ENCODE measurements around the gene L3MBTL4. TPM values are rescaled to one million over a fixed set of nuclear protein-coding genes. Genes with fewer than 3 reads are reported as not detected.
A peak's percentile ranks its signal among the peaks of the same experiment; 100 is the strongest.

The L3MBTL4 gene
- total RNA-seq, 2 donors from 2014 or later = 10.9 to 11.2 TPM

- H3K36me3 ChIP-seq (replicated peaks in 1 of 2; ENCODE audit: insufficient read depth in 1 of 2, low read depth in 2 of 2) = no peaks in the 10 kb centered on the region
- H3K4me3 ChIP-seq = no peak overlapping the region
- TF ChIP-seq POLR2A (IDR thresholded peaks at IDR 0.05) = no peak
- no peak for TF ChIP-seq CTCF (IDR thresholded peaks at IDR 0.05)
- no peaks in the 10 kb centered on the region for H3K27me3 ChIP-seq
- intact Hi-C loops (cut with DNase I) = no loop called here
- no peaks in the 10 kb centered on the region for H3K9me3 ChIP-seq
- WGBS, 2 donors = 78% methylated on average over 3 of the region's 3 CpGs
- H3K4me1 ChIP-seq = no peaks in the 10 kb centered on the region
- ATAC-seq (no peak), DNase-seq (no peak)
- H3K27ac ChIP-seq = no peak overlapping the region
Measured at GRCh38 chr18:5918205-5918858, 496.4 kb downstream of the L3MBTL4 start.

GRCh38 chr18:5914951-5915350 is 499.8 kb downstream of the L3MBTL4 start:
- ATAC-seq (no peak), DNase-seq (no peak)
- Histone ChIP-seq H3K36me3 (replicated peaks in 1 of 2; ENCODE audit: insufficient read depth in 1 of 2, low read depth in 2 of 2) (no peaks in the 10 kb centered on the region), H3K4me1 (no peaks in the 10 kb centered on the region), H3K27ac (no peak overlapping the region), H3K27me3 (no peaks in the 10 kb centered on the region), H3K4me3 (no peak overlapping the region), H3K9me3 (no peaks in the 10 kb centered on the region)
- TF ChIP-seq CTCF (IDR thresholded peaks at IDR 0.05) (no peak), POLR2A (IDR thresholded peaks at IDR 0.05) (no peak)
- intact Hi-C loops (cut with DNase I) = no loop called here
- WGBS, 2 donors = 54 to 58% methylated on average over 5 of the region's 5 CpGs

GRCh38 chr18:5914016-5914415 is 500.7 kb downstream of the L3MBTL4 start:
- H3K4me1 ChIP-seq = no peaks in the 10 kb centered on the region
- WGBS, 2 donors = 39 to 53% methylated on average over 1 of the region's 1 CpG
- DNase-seq = no peak
- H3K4me3 ChIP-seq = no peak overlapping the region
- ATAC-seq = no peak
- H3K9me3 ChIP-seq = no peaks in the 10 kb centered on the region
- no peak overlapping the region for H3K27ac ChIP-seq
- no peaks in the 10 kb centered on the region for H3K36me3 ChIP-seq (replicated peaks in 1 of 2; ENCODE audit: insufficient read depth in 1 of 2, low read depth in 2 of 2)
- TF ChIP-seq POLR2A (IDR thresholded peaks at IDR 0.05) = no peak
- TF ChIP-seq CTCF (IDR thresholded peaks at IDR 0.05) = no peak
- H3K27me3 ChIP-seq = no peaks in the 10 kb centered on the region
- intact Hi-C loops (cut with DNase I) = no loop called here

GRCh38 chr18:5912566-5912965 is 502.1 kb downstream of the L3MBTL4 start:
- Histone ChIP-seq H3K27me3 (no peaks in the 10 kb centered on the region), H3K36me3 (replicated peaks in 1 of 2; ENCODE audit: insufficient read depth in 1 of 2, low read depth in 2 of 2) (no peaks in the 10 kb centered on the region), H3K4me3 (no peak overlapping the region), H3K27ac (no peak overlapping the region), H3K9me3 (no peaks in the 10 kb centered on the region), H3K4me1 (no peaks in the 10 kb centered on the region)
- no peak for DNase-seq
- no peak for ATAC-seq
- TF ChIP-seq CTCF (IDR thresholded peaks at IDR 0.05) (no peak), POLR2A (IDR thresholded peaks at IDR 0.05) (no peak)
- WGBS, 2 donors = 66 to 75% methylated on average over 7 of the region's 7 CpGs
- intact Hi-C loops (cut with DNase I) = no loop called here

GRCh38 chr18:5909125-5909524 is 505.6 kb downstream of the L3MBTL4 start:
- H3K4me1 ChIP-seq = no peaks in the 10 kb centered on the region
- no peaks in the 10 kb centered on the region for H3K27me3 ChIP-seq
- no peak for ATAC-seq
- peak overlapping the region in 1 of 4 donors; percentile 19 for H3K27ac ChIP-seq
- DNase-seq = no peak
- H3K4me3 ChIP-seq = no peak overlapping the region
- 45 to 49% methylated on average over 2 of the region's 2 CpGs for WGBS, 2 donors
- intact Hi-C loops (cut with DNase I) = no loop called here
- no peaks in the 10 kb centered on the region for H3K36me3 ChIP-seq (replicated peaks in 1 of 2; ENCODE audit: insufficient read depth in 1 of 2, low read depth in 2 of 2)
- no peaks in the 10 kb centered on the region for H3K9me3 ChIP-seq
- no peak for TF ChIP-seq POLR2A (IDR thresholded peaks at IDR 0.05)

Small RNAs within 50 kb of the gene (microRNA-seq; reads per million reads assigned to microRNA genes)
- gene MIR4317 (ENCODE audit: borderline number of aligned reads in 2 of 2, borderline replicate concordance in 2 of 2) = 0 reads per million in 2 donors

Small RNAs within 50 kb of the gene (small RNA-seq; reads per million reads assigned to genes)
- not detected for gene RNU5F-3P
- not detected for gene RNU6-349P

Measured in body of pancreas (tissue), 4 donors.